Gastrocnemius medialis (tissue), 4 donors: ENCODE results near the gene C5orf47. TPM values are rescaled to one million over a fixed set of nuclear protein-coding genes. Genes with fewer than 3 reads are reported as not detected.

Experiments used
- ATAC-seq, 2 donors: fragments of 150-250 bp; one replicate each; pipeline ENCODE4 v1.9.1; 2016
- DNase-seq, 2 donors: peaks; one replicate each; pipeline ENCODE4 v3.0.0-alpha.2; 2019
- H3K27ac ChIP-seq, 4 donors: fragments of 200-600 bp; sonication (generic); 1 replicate in 1 of 4; 2 replicates in 3 of 4; pipeline ENCODE4 v1.5.1; 2016 to 2018; ENCODE audit warnings: mild to moderate bottlenecking in 2 of 4, moderate library complexity in 1 of 4
- H3K27me3 ChIP-seq, 3 donors: fragments of 200-600 bp; sonication (generic) in 2 of 3; 1 replicate in 1 of 3; 2 replicates in 2 of 3; pipeline versions ENCODE4 v1.5.1 to v1.6.0; 2016 to 2019; ENCODE audit warnings: mild to moderate bottlenecking in 1 of 3, moderate library complexity in 1 of 3
- H3K36me3 ChIP-seq, 2 donors: fragments of 200-600 bp; sonication (generic) in 1 of 2; one replicate each; pipeline ENCODE4 v1.5.1; 2017 to 2018
- H3K4me1 ChIP-seq, 2 donors: fragments of 200-600 bp; sonication (generic) in 1 of 2; one replicate each; pipeline ENCODE4 v1.5.1; 2016 to 2017; ENCODE audit warnings: mild to moderate bottlenecking in 2 of 2
- H3K4me3 ChIP-seq, 4 donors: fragments of 200-600 bp; sonication (generic) in 3 of 4; 1 replicate in 1 of 4; 2 replicates in 3 of 4; pipeline ENCODE4 v1.5.1; 2016 to 2019; ENCODE audit warnings: mild to moderate bottlenecking in 2 of 4
- H3K9me3 ChIP-seq, 3 donors: fragments of 200-600 bp; sonication (generic) in 2 of 3; 1 replicate in 1 of 3; 2 replicates in 2 of 3; pipeline ENCODE4 v1.5.1; 2016 to 2019
- CTCF ChIP-seq, 5 experiments: fragments of 450-650 bp in 3 of 5; fragments of 200-600 bp in 2 of 5; sonication (generic) in 2 of 5; IDR thresholded peaks in 4 of 5; conservative IDR thresholded peaks in 1 of 5; 1 replicate in 4 of 5; 2 replicates in 1 of 5; pipeline ENCODE4 v1.5.1; 2016 to 2019; ENCODE audit warnings: antibody characterized with exemption in 5 of 5, mild to moderate bottlenecking in 3 of 5, moderate library complexity in 3 of 5
- POLR2A ChIP-seq, 2 donors: fragments of 450-650 bp; IDR thresholded peaks; one replicate each; pipeline ENCODE4 v1.6.1; 2017; ENCODE audit warnings: antibody characterized with exemption in 2 of 2, mild to moderate bottlenecking in 2 of 2, moderate library complexity in 2 of 2
- in situ Hi-C, 4 donors: fragments of 200-750 bp; cut with MboI; loops; one replicate each; pipeline versions ENCODE4 v1.15.0 to v1.8.0; 2017; ENCODE audit warnings: low sequenced_read_pairs in 4 of 4
- intact Hi-C: fragments of 100-400 bp; cut with DNase I; formaldehyde crosslinking; loops from one replicate; pipeline ENCODE4 v1.15.1; 2023; ENCODE audit warnings: low total_unique reads
- total RNA-seq, 4 donors: library from RNA; depleted of rRNA; stranded (reverse); fragments of >200 nt; gene quantifications; one replicate each; pipeline versions ENCODE4 v1.1.0 to v1.2.3, GENCODE V29; 2016

C5orf47 gene
- total RNA-seq, 4 donors from 2014 or later = 0.61 TPM; not detected in 3

DNA sequence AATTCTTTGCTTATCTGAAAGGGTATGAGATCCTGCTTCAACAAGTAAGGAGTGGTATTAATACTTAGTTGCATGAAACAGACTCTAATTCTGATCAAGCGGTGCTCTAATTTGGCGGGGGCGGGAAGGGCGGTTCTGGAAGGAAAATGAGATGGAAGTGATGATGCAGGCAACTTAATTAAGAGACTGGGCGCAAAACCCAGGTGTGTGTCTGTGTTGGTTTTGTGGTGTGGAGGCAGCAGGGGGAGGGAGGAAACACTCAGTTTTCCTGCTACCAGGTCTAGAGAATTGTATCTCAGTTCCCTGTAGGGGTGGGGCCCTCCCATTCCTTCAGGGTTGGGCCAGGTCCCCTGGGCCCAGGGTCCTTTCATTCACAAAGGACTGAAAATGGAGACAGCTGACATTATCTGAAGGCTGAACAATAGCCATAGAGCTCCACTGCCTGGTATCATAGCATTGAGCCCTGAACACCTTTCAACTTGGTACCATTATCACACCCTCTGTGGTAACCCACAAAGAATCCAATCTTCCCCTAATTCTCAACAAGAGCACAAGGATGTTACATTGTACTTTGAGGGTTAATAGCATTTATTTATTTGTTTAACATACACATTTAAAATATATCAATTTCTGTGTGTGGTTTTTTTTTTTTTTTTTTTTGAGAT lies 17.2 kb upstream of the C5orf47 start:
- H3K27me3 ChIP-seq = no peaks in the 10 kb centered on the region
- H3K9me3 ChIP-seq = no peaks in the 10 kb centered on the region
- no peaks in the 10 kb centered on the region for H3K36me3 ChIP-seq
- peak overlapping the region in 2 of 4 donors; percentile 32 to 77 for H3K27ac ChIP-seq
- DNase-seq (no peak), ATAC-seq (no peak)
- H3K4me1 ChIP-seq = peaks cover 8 to 9% of the 10 kb centered on the region in 2 donors
- in situ Hi-C loops (loop anchor here in 2 of 4 donors (5.0 to 25.0 kb wide), 2 partner anchors 210 to 350 kb away; no protein-coding TSS in a partner anchor), intact Hi-C loops (loop anchor here (5.0 to 10.0 kb wide), 4 partner anchors 135 to 647 kb away; partner anchors contain the start of gene STC2)
- TF ChIP-seq POLR2A (IDR thresholded peaks at IDR 0.05) (no peak), CTCF (IDR thresholded peaks at IDR 0.05 in 4 of 5, conservative IDR thresholded peaks at IDR 0.05 in 1 of 5) (no peak)
- no peak overlapping the region for H3K4me3 ChIP-seq

- ATAC-seq = peak in 1 of 2 donors; percentile 42
- in situ Hi-C loops (loop anchor here in 2 of 4 donors (5.0 to 25.0 kb wide), 2 partner anchors 210 to 350 kb away; no protein-coding TSS in a partner anchor), intact Hi-C loops (loop anchor here (5.0 to 10.0 kb wide), 4 partner anchors 135 to 648 kb away; partner anchors contain the start of gene STC2)
- H3K27me3 ChIP-seq = no peaks in the 10 kb centered on the region
- peak in 1 of 2 donors; percentile 44 for DNase-seq
- peaks cover 5 to 8% of the 10 kb centered on the region in 2 donors for H3K4me1 ChIP-seq
- H3K27ac ChIP-seq = peak overlapping the region; percentile 74 to 85 (median 78)
- H3K4me3 ChIP-seq = peak overlapping the region; percentile 45 to 63 (median 54)
- no peaks in the 10 kb centered on the region for H3K9me3 ChIP-seq
- H3K36me3 ChIP-seq = no peaks in the 10 kb centered on the region
- TF ChIP-seq POLR2A (IDR thresholded peaks at IDR 0.05) (no peak), CTCF (IDR thresholded peaks at IDR 0.05 in 4 of 5, conservative IDR thresholded peaks at IDR 0.05 in 1 of 5) (no peak)
These were observed 16.4 kb upstream of the C5orf47 start for GRCh38 chr5:173972607-173972924.

DNA sequence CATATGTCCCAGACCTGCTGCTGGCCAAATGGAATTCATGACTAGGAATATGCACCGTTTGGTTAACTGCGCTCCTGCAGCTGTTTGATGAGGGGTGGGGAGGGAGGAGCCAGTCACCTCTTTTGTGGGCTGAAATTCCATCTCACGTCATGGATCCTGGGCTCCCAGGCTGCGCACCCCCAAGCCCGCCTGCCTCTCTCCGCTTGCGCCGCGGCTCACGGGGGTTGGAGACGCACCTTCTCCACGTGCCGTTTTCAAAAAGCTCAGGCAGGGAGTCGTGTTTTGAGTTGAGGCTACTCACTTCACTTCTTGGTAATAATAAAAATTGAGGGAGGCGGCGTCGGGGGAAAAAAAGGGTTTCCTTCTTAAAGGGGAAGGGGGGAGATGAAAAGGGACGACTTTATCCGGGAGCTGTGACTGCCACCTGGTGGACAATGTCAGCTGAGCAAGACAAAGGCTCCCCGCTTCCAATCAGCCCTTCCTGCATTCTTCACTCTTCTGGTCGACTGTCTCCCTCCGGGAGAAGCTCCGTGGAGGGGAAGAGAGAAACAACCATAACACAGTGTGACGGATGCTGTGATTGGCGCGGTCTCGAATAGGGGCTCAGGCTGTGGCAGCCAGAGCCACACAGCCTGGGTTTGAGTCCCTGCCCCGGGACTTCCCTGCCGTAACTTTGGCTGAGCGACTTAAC lies 15.9 kb upstream of the C5orf47 start:
- in situ Hi-C loops = loop anchor here in 2 of 4 donors (5.0 to 25.0 kb wide), 2 partner anchors 211 to 351 kb away; no protein-coding TSS in a partner anchor
- Histone ChIP-seq H3K4me1 (peaks cover 5 to 8% of the 10 kb centered on the region in 2 donors), H3K4me3 (peak overlapping the region; percentile 45 to 63 (median 54)), H3K27me3 (no peaks in the 10 kb centered on the region), H3K36me3 (no peaks in the 10 kb centered on the region), H3K9me3 (no peaks in the 10 kb centered on the region), H3K27ac (peak overlapping the region; percentile 74 to 85 (median 78))
- no peak for TF ChIP-seq POLR2A (IDR thresholded peaks at IDR 0.05)
- peak; percentile 88 to 98 (median 94) for TF ChIP-seq CTCF (IDR thresholded peaks at IDR 0.05 in 4 of 5, conservative IDR thresholded peaks at IDR 0.05 in 1 of 5)
- intact Hi-C loops = loop anchor here (1.0 to 10.0 kb wide), 6 partner anchors 85 to 648 kb away; partner anchors contain the start of genes CPEB4 and STC2
- peak; percentile 68 to 82 for DNase-seq
- peak; percentile 83 to 84 for ATAC-seq

DNA sequence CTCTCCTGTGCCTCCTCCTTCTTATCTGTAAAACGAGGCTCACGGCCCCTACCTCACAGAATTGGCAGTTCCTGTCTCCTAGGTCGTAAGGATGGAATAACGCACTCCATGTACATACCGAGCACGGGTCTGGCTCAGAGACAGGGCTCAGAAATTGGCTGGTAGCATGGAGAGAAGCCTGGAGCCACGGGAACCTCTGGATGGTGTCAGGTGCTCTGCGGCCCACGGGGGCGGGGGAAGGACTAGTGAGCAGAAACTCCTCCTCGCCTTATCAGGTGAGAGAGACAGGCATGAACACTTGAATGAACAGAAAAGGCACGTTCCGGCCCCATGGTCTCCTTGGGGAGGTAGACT lies 15.4 kb upstream of the C5orf47 start:
- in situ Hi-C loops (loop anchor here in 2 of 4 donors (5.0 to 25.0 kb wide), 2 partner anchors 211 to 351 kb away; no protein-coding TSS in a partner anchor), intact Hi-C loops (loop anchor here (1.0 to 10.0 kb wide), 6 partner anchors 85 to 649 kb away; partner anchors contain the start of genes CPEB4 and STC2)
- no peaks in the 10 kb centered on the region for H3K36me3 ChIP-seq
- no peaks in the 10 kb centered on the region for H3K9me3 ChIP-seq
- peaks cover 5 to 8% of the 10 kb centered on the region in 2 donors for H3K4me1 ChIP-seq
- no peaks in the 10 kb centered on the region for H3K27me3 ChIP-seq
- TF ChIP-seq CTCF (IDR thresholded peaks at IDR 0.05 in 4 of 5, conservative IDR thresholded peaks at IDR 0.05 in 1 of 5) = no peak
- no peak for TF ChIP-seq POLR2A (IDR thresholded peaks at IDR 0.05)
- ATAC-seq = peak; percentile 51 to 53
- peak in 1 of 2 donors; percentile 65 for DNase-seq
- H3K4me3 ChIP-seq = peak overlapping the region; percentile 45 to 63 (median 54)
- H3K27ac ChIP-seq = peak overlapping the region; percentile 74 to 85 (median 78)
